ENCODE results near the gene CCNH.

Gene CCNH

GRCh38 chr5:87359106-87359505 is 53.6 kb downstream of the CCNH start:
- no peak for DNase-seq

GRCh38 chr5:87354496-87354895 is 58.2 kb downstream of the CCNH start:
- no peak for DNase-seq

GRCh38 chr5:87347841-87348240 is 64.9 kb downstream of the CCNH start:
- no peak for DNase-seq

GRCh38 chr5:87347272-87347671 is 65.5 kb downstream of the CCNH start:
- DNase-seq = no peak

Measured in amniotic stem cell (primary cell).